Endothelial cell of umbilical vein (primary cell): ENCODE measurements around the gene DR1. TPM values are rescaled to one million over a fixed set of nuclear protein-coding genes. Genes with fewer than 3 reads are reported as not detected.

Source experiments
- Bru-seq: library from RNA; stranded (reverse); fragments of 400-500 nt; gene quantifications from one replicate; lab custom pipeline; 2021; lab: Mats Ljungman, UMichigan
- BruChase-seq, 2 experiments: library from RNA; stranded (reverse); fragments of 400-500 nt; gene quantifications; one replicate each; lab custom pipeline; 2021; lab: Mats Ljungman, UMichigan
- BruUV-seq: library from RNA; stranded (reverse); fragments of 400-500 nt; replicated peaks from 2 replicates; lab custom pipeline; 2021; lab: Mats Ljungman, UMichigan
- CTCF ChIA-PET: fragments of 300-600, 350-600 bp; sonication (Branson Sonifier 250); formaldehyde crosslinking; loops from one replicate; lab custom pipeline; 2021; ENCODE audit warnings: antibody characterized with exemption, inconsistent platforms; lab: Charles Lee
- POLR2A ChIA-PET: fragments of 300-600, 350-600 bp; sonication (Branson Sonifier 250); formaldehyde crosslinking; loops from one replicate; lab custom pipeline; 2021; ENCODE audit warnings: antibody characterized with exemption, inconsistent platforms; lab: Charles Lee
- DNase-seq: peaks from one replicate; pipeline ENCODE4 v3.0.0-alpha.2; 2011; ENCODE audit warnings: low read depth, low spot score
- FAIRE-seq: peaks from 2 replicates; lab custom pipeline; 2011; peaks lifted over from hg19 to GRCh38; lab: Jason Lieb, UNC
- H2AFZ ChIP-seq: 2 replicates; pipeline ENCODE4 v1.6.0; 2012; ENCODE audit warnings: low read depth, low read length, control low read depth, inconsistent platforms
- H3K27ac ChIP-seq: 2 replicates; pipeline ENCODE4 v1.5.1; 2011; ENCODE audit warnings: low read depth, mild to moderate bottlenecking, control low read depth, low read length, moderate library complexity; ENCODE audit not compliant: insufficient read depth
- H3K27me3 ChIP-seq, 2 experiments: 2 replicates each; pipeline versions ENCODE4 v1.6.0 to v1.6.1; 2011; ENCODE audit warnings: low read length in 2 of 2, mixed read lengths in 1 of 2; ENCODE audit not compliant: control insufficient read depth in 2 of 2, insufficient read depth in 2 of 2
- H3K36me3 ChIP-seq, 2 experiments: 2 replicates in 1 of 2; 3 replicates in 1 of 2; pipeline ENCODE4 v1.5.1; 2011; ENCODE audit warnings: low read length in 2 of 2, mild to moderate bottlenecking in 1 of 2, moderate library complexity in 1 of 2; ENCODE audit not compliant: control insufficient read depth in 2 of 2, insufficient read depth in 2 of 2; ENCODE audit errors: extremely low read depth in 1 of 2
- H3K4me1 ChIP-seq: 3 replicates; pipeline ENCODE4 v1.5.1; 2011; ENCODE audit warnings: mild to moderate bottlenecking, low read length; ENCODE audit not compliant: control insufficient read depth, insufficient read depth; ENCODE audit errors: extremely low read depth
- H3K4me2 ChIP-seq: 2 replicates; pipeline ENCODE4 v1.6.1; 2011; ENCODE audit warnings: low read length, control low read depth, mixed read lengths; ENCODE audit not compliant: insufficient read depth
- H3K4me3 ChIP-seq, 3 experiments: fragments of 200-600 bp in 1 of 3; sonication (generic), shearing (Covaris generic) in 1 of 3; replicated peaks in 1 of 3; 2 replicates each; pipeline ENCODE4 v1.5.1; 2011 to 2016; ENCODE audit warnings: control low read depth in 3 of 3, low read length in 3 of 3, mild to moderate bottlenecking in 2 of 3, inconsistent platforms in 1 of 3, low read depth in 1 of 3, moderate library complexity in 1 of 3; ENCODE audit not compliant: insufficient read depth in 1 of 3
- H3K79me2 ChIP-seq: 2 replicates; pipeline ENCODE4 v1.6.0; 2012; ENCODE audit warnings: low read length, inconsistent platforms; ENCODE audit not compliant: control insufficient read depth, insufficient read depth
- H3K9ac ChIP-seq: replicated peaks from 2 replicates; pipeline ENCODE3; 2011; ENCODE audit warnings: low read length, control low read depth; ENCODE audit not compliant: insufficient read depth; ENCODE audit errors: extremely low read depth
- H3K9me1 ChIP-seq: replicated peaks from 3 replicates; pipeline ENCODE4 v1.6.0; 2011; ENCODE audit warnings: mild to moderate bottlenecking, low read length; ENCODE audit not compliant: control insufficient read depth, insufficient read depth; ENCODE audit errors: extremely low read depth
- H3K9me3 ChIP-seq: replicated peaks from 2 replicates; pipeline ENCODE4 v1.5.1; 2012; ENCODE audit warnings: low read length, inconsistent platforms; ENCODE audit not compliant: control insufficient read depth, insufficient read depth
- H4K20me1 ChIP-seq: replicated peaks from 2 replicates; pipeline ENCODE3; 2011; ENCODE audit warnings: mild to moderate bottlenecking, low read length; ENCODE audit not compliant: control insufficient read depth, insufficient read depth; ENCODE audit errors: extremely low read depth
- EZH2 ChIP-seq: IDR thresholded peaks from 2 replicates; pipeline ENCODE4 v1.6.1; 2012; ENCODE audit warnings: borderline replicate concordance, low read depth, mild to moderate bottlenecking, moderate library complexity, low read length, inconsistent platforms; ENCODE audit not compliant: severe bottlenecking
- FOS ChIP-seq: IDR thresholded peaks from 2 replicates; pipeline ENCODE4 v1.6.1; 2011; ENCODE audit warnings: mild to moderate bottlenecking, low read length, moderate library complexity, borderline replicate concordance; ENCODE audit not compliant: insufficient read depth
- GATA2 ChIP-seq: IDR thresholded peaks from 2 replicates; pipeline ENCODE4 v1.7.0; 2011; ENCODE audit warnings: low read depth, mild to moderate bottlenecking, moderate library complexity, mixed read lengths, low read length; ENCODE audit not compliant: insufficient read length, insufficient read depth
- JUN ChIP-seq: IDR thresholded peaks from 2 replicates; pipeline ENCODE4 v1.6.1; 2011; ENCODE audit warnings: borderline replicate concordance, low read depth; ENCODE audit not compliant: insufficient read length, insufficient read depth
- MYC ChIP-seq: IDR thresholded peaks from one replicate; pipeline ENCODE4 v1.6.1; 2011; ENCODE audit warnings: mild to moderate bottlenecking, low read depth, low read length
- POLR2A ChIP-seq: IDR thresholded peaks from 2 replicates; pipeline ENCODE4 v1.6.1; 2012; ENCODE audit warnings: low read depth, mild to moderate bottlenecking, control low read depth, low read length
- POLR2AphosphoS5 ChIP-seq: IDR thresholded peaks from 2 replicates; pipeline ENCODE4 v1.6.1; 2012; ENCODE audit warnings: low read depth, mild to moderate bottlenecking, control low read depth, low read length, moderate library complexity; ENCODE audit not compliant: insufficient read depth
- dilution Hi-C: fragments of 300-500 bp; cut with MboI; formaldehyde crosslinking; loops from one replicate; pipeline ENCODE4 v1.15.0; 2019; ENCODE audit warnings: low sequenced_read_pairs; ENCODE audit not compliant: extremely low pct_ligation_motif_present
- intact Hi-C: fragments of 100-400 bp; cut with micrococcal nuclease; formaldehyde crosslinking; loops from one replicate; pipeline ENCODE4 v1.10.0; 2022
- long read RNA-seq: library from polyadenylated mRNA; stranded (forward); transcript quantifications from one replicate; pipeline ENCODE4 v2.0.0, GENCODE V29; 2021
- polyA minus RNA-seq, 3 experiments: library from RNA; depleted of rRNA, polyadenylated mRNA; stranded (reverse); fragments of >200 nt; gene quantifications; 1 replicate in 1 of 3; 2 replicates in 2 of 3; pipeline ENCODE4 v1.2.3, GENCODE V29; 2011
- polyA plus RNA-seq, 4 experiments: library from polyadenylated mRNA; depleted of rRNA in 3 of 4; stranded (reverse) in 3 of 4; unstranded in 1 of 4; fragments of >200 nt; gene quantifications; 2 replicates each; pipeline versions ENCODE4 v1.2.1 to v1.2.3, GENCODE V29; 2011 to 2012; ENCODE audit warnings: missing spikeins in 1 of 4
- total RNA-seq: library from RNA; stranded (reverse); gene quantifications from 2 replicates; pipeline ENCODE4 v1.2.3, GENCODE V29; 2021
- TF ChIP-seq, protein P1 (sequence below): IDR thresholded peaks from 2 replicates; pipeline ENCODE4 v1.6.1; 2011; ENCODE audit not compliant: insufficient read depth, insufficient read length
- TF ChIP-seq, protein P2 (sequence below), 2 donors: IDR thresholded peaks; 1 replicate in 1 of 2; 2 replicates in 1 of 2; pipeline ENCODE4 v1.5.1; 2011; ENCODE audit warnings: low read length in 2 of 2, mild to moderate bottlenecking in 2 of 2, moderate library complexity in 2 of 2, control low read depth in 1 of 2, inconsistent platforms in 1 of 2, low read depth in 1 of 2; ENCODE audit not compliant: insufficient read depth in 1 of 2; ENCODE audit errors: extremely low read depth in 1 of 2

The DR1 gene
- total RNA-seq, result 49.4 and 52.2 TPM in 2 replicates
- 9.1 and 11.7 TPM in 2 replicates for polyA plus RNA-seq
- 20.7 and 20.8 TPM in 2 replicates for polyA plus RNA-seq (2011; cell fraction: cytosol; rRNA removed)
- 10.1 and 13.6 TPM in 2 replicates for polyA plus RNA-seq (2011; cell fraction: nucleus; rRNA removed)
- polyA plus RNA-seq (2012), result 27.8 and 40.9 TPM in 2 replicates
- 24.6 and 28.0 TPM in 2 replicates for polyA minus RNA-seq
- 48.9 TPM for polyA minus RNA-seq (2011; cell fraction: cytosol; rRNA and poly(A)+ RNA removed)
- polyA minus RNA-seq (2011; cell fraction: nucleus; rRNA and poly(A)+ RNA removed), result 13.8 and 20.2 TPM in 2 replicates
- Bru-seq, nascent RNA, result percentile 93 among the genes with signal in this experiment
- BruChase-seq, experiment 1, labeled RNA remaining after a 6-hour chase, result percentile 97 among the genes with signal in this experiment
- percentile 94 among the genes with signal in this experiment for BruChase-seq, experiment 2, labeled RNA remaining after a 2-hour chase
- long read RNA-seq, full-length matches to known transcripts, result 111 of 119 reads
- long read RNA-seq, partial matches to known transcripts, result 1 of 119 reads
- long read RNA-seq, other reads (novel, unspliced or antisense), result 7 of 119 reads

DNA sequence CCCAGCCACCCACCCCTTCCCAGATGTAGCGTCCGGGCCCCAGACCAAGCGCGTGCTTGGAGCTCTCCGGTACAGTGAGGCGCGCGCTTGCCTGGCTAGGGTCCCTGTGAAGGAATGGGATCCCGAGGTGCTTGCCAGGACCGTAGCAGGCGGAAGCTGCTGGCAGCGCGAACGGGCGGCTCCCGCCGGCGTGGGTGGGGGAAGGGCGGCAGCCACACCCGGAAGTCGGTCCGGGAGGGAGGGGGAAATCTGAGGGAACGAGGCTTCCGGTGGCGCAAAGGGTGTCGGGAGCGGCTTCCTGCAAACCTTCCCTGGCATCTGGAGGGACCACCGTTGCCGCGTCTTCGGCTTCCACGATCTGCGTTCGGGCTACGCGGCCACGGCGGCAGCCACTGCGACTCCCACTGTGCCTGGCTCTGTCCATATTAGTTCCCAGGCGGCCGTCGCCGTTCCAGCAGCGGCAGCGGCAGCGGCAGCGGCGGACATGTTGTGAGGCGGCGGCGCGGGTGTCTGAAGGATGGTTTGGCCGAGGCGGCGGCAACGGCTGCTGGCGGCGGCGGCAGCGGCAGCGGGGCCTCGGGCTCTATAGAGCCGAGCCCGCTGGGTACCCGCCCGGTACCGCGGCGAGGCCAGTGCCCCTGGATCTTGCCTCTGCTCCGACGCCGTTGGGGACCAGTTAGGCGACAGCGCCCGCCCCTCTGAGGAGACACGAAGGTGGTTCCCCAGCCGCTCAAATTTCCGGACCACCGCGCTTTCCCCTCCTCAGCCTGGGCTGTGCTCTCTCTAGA is at the start of gene DR1:
Gene DR1, plus strand, starts transcription at position 275 of the 788 bp plus-strand sequence. CDS start 739 bp downstream, outside the sequence.
- Histone ChIP-seq H3K79me2 (peaks cover 51% of the 10 kb centered on the region), H2AFZ (peak within 1 kb of the TSS; percentile 56), H3K4me1 (peaks cover 22% of the 10 kb centered on the region), H3K9me1 (no peaks in the 10 kb centered on the region), H3K27ac (peak within 1 kb of the TSS; percentile 88), H3K36me3 (no peaks in the 10 kb centered on the region), H3K9me3 (no peaks in the 10 kb centered on the region), H4K20me1 (no peaks in the 10 kb centered on the region), H3K9ac (peak within 1 kb of the TSS; percentile 92), H3K4me3 (peak within 1 kb of the TSS; percentile 89 to 99 (median 97)), H3K4me2 (peak within 1 kb of the TSS; percentile 99), H3K27me3 (no peaks in the 10 kb centered on the region)
- dilution Hi-C loops, result no loop called here
- TF ChIP-seq GATA2 (no peak), EZH2 (no peak), POLR2A (peak; percentile 93), MYC (peak; percentile 94), POLR2AphosphoS5 (peak; percentile 99), JUN (no peak), FOS (no peak)
- TF ChIP-seq, protein P1, sequence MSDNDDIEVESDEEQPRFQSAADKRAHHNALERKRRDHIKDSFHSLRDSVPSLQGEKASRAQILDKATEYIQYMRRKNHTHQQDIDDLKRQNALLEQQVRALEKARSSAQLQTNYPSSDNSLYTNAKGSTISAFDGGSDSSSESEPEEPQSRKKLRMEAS, result peak; percentile 25
- TF ChIP-seq, protein P2, sequence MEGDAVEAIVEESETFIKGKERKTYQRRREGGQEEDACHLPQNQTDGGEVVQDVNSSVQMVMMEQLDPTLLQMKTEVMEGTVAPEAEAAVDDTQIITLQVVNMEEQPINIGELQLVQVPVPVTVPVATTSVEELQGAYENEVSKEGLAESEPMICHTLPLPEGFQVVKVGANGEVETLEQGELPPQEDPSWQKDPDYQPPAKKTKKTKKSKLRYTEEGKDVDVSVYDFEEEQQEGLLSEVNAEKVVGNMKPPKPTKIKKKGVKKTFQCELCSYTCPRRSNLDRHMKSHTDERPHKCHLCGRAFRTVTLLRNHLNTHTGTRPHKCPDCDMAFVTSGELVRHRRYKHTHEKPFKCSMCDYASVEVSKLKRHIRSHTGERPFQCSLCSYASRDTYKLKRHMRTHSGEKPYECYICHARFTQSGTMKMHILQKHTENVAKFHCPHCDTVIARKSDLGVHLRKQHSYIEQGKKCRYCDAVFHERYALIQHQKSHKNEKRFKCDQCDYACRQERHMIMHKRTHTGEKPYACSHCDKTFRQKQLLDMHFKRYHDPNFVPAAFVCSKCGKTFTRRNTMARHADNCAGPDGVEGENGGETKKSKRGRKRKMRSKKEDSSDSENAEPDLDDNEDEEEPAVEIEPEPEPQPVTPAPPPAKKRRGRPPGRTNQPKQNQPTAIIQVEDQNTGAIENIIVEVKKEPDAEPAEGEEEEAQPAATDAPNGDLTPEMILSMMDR (IDR thresholded peaks at IDR 0.05; ENCODE audit: extremely low read depth in 1 of 2, insufficient read depth in 1 of 2, low read depth in 1 of 2, low read length in 2 of 2), result no peak
- BruUV-seq, result no TSS peak
- ChIA-PET CTCF (interaction anchor here (0.9 to 2.7 kb wide), 6 partner anchors 9 to 164 kb away, joined by 3 to 34 read pairs (median 3); no protein-coding TSS in a partner anchor), POLR2A (interaction anchor here (0.8 to 2.0 kb wide), 3 partner anchors 8 to 41 kb away, joined by 3 to 6 read pairs (median 5); no protein-coding TSS in a partner anchor)
- FAIRE-seq (peak; percentile 80), DNase-seq (peak; percentile 94)
- intact Hi-C loops, result loop anchor here (1.0 to 5.0 kb wide), 7 partner anchors 42 to 563 kb away; partner anchors contain the start of genes CCDC18, GCLM and TMED5
